ENCODE data around the gene TAMALIN.

The TAMALIN gene

DNA sequence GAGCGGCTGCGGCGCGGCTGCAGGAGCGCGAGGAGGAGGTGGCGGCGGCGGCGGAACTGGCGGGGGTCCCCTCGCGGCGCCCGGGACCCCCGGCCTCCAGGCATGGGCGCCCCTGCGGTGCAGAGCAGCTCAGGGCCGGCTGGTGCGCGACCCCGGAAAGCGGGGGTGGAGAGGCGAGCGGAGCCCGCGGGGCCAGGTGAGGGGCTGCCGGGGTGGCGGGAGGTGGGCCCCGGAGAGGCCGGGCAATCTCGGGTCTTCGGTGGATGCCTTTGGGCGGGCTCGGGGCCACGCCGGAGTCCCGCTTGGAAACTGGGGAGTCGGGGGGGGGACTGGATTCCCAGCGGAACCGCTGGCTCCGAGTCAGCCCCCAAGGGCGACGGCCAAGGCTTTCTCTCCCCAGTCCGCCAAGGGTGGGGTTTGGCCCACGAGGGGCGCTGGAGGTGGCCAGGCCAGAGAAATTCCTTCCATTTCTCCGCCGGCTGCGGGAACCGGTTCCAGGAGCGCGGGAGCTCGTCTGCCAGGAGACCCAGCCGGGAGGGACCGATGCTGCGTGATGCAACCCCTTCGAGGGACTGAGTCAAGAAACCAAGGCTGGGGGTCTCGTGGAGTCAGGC, 30.6 kb downstream of the TAMALIN start:
- DNase-seq (ENCODE audit: low read depth), result no peak

DNA sequence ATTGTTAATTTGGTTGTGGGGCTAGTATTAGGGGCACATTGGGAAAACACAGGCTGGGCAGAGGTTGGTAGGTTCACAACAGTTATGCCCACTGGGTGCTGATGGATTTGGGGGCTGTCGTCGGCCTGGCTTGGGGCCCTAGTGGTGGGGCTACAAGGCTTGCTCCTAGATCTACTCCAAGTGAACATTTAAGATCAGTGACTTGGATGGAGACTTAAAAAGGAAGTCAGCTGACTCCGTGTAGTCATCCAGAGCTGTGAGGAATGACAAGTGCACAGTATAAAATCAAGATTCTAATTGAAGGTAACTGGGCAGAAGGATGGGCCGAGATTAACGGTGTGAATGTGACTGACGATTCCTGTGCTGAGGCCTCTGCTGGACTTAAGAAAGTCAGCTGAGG, 31.7 kb downstream of the TAMALIN start:
- DNase-seq (ENCODE audit: low read depth), result no peak

DNA sequence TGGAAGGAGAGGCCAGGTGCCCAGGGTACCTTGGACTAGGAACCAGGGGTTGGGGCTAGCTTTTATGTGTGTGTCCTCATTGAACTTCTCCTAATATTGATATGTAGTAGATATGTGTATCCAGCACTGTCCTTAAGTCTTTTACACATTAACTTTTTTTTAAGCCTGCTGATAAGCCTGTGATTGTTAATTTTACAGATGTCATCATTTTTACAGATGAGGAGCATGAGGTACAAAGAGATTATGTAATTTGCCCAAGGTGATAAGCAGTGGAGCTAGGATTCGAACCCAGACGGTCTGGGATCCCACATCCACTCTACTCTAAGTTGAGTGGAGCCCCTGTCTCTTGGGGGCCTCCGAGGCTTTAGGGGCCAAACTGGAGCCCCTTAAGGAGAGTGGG, 34.3 kb downstream of the TAMALIN start:
- DNase-seq (ENCODE audit: low read depth), result no peak

DNA sequence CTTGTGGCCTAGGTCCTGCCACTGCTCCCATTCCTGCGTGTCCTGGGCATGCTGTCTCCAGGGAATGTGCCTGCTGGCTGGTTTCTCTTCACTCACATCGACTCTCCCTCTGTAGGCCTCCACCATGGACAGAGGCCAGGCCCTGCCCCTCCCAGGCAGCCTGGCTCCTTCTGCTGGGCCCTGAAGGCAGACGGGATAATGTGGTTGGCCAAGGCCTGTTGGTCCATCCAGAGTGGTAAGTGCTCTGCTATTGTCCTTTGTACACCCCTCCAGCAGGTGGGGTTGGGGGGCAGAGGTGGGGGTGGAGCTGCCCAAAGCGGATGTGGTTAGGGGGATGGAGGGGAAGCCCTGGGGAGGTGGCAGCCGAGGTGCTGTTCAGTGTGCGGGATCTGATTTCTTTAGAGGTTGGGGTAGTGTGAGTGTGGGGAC, 35.0 kb downstream of the TAMALIN start:
- DNase-seq (ENCODE audit: low read depth), result no peak

DNA sequence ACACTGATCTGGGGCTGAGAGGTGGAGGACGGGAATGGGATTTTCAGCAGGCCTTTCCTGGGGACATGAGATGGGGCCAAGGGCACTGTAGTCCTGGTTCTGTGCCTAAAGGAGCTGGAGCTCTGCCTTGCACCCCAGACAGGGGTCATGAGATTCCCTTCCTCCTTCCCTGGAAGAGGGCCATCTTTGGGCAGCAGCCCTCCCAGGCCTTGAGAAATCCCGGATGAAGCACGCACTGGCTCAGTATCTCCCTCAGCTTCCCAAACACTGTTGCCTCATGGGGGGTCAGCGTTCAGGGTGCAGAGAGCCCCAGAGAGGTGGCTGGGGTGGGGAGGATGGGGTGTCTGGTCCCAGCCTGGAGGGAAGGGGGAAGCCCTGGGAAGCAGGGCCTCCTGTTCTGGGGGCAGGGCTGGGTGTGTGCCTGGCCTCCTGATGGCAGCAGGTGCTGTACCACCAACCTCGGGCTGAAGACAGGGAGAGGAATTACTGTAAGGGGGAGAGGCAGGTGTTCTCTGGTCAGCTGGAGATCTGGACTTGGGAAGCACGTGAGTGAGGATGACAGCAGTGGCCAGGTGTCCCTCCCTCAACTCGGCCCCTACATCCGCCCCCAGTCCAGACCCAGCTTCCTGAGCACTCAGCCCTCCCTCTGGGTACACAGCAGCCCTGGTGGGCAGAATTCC, 36.1 kb downstream of the TAMALIN start:
- DNase-seq (ENCODE audit: low read depth), result no peak

DNA sequence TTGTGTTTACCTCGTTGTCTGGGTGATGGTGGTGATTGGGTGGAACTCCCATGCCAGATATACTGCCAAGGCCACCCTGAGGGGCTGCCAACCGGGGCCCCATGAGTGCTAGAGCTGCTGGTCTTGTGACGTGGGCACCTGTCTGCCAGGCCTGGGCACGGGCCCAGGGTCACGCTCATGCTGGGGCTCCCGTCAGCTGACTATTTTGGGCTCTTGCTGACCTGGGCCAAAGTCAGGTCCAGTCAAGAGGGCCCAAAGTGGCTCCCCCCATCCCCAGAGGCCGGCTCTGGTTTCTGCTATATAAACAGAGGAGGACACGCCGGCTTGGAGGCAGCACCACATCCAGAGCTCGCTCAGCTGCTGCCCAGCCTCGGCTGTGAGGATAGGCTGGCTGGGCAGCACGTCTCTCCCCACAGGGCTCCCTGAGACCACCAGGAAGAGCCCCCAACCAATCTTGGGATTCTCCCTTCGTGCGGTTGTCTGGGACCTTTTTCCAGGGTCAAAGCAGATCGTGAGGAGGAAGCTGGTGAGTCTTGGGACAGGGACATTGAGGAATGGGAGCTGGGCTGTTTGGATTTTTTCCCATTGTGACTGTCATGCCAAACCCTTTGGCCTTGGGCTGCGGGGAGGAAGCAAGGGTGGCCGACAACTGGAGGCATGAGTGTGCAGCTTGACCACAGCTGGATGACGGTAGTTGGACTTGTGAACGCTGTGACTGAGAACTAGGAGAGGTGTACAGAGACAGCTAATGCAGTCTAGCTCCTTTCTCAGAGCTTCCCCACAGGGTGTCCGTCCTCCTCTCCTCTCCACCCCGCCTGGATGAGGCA, 36.9 kb downstream of the TAMALIN start:
- DNase-seq (ENCODE audit: low read depth), result no peak

DNA sequence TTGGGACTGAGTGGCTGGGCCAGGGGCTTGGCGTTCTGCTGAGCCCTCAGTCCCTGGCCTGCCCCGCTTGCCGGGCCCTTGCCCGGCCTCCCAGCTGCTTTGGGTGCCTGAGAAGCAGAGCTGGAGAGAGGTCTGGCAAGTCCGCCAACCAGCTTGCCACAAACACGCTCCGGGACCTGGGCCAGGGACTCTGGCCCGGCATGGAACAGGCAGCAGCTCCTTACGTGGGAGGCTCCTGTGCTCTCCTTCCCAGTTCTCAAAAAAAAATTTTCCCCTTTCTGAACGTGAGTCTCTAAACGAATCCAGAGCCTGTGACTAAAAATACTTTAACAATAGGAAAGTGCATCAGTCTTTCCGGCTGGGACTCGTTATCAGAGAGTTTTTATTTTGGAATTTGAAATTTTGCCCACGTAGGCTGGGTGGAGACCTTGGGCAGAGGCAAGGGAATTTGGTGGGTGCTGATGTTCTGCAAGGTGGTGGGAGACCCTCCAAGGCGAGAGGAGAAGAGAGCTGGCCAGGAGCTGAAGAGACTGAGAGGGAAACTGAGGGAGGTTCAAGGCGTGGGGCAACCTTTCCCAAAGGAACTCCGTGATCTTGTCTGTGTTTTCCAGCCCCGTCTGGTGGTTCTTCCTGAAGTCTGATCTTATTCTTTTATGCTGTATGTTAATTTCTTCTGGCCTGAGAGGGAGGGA, 37.7 kb downstream of the TAMALIN start:
- DNase-seq (ENCODE audit: low read depth), result no peak

DNA sequence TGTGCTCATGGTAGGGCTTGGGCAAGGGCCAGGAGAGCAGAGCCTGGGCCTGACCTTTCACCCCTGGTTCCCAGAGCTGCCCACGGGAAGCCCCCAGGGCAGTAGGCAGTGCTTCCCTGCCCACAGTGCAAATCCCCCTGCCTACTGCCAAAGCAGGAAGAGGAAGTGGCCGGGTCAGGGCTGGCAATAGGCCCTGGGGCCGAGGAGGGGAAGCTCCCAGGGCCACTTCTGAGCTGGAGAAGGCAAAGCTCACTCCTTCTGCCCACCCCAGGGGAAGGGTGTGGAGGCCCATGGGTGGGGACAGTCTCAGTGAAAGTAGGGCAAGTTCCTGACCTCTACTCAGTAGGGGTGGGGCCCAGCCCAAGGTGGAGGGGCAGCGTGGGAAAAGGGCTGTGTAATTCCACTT, 39.1 kb downstream of the TAMALIN start:
- no peak for DNase-seq (ENCODE audit: low read depth)

DNA sequence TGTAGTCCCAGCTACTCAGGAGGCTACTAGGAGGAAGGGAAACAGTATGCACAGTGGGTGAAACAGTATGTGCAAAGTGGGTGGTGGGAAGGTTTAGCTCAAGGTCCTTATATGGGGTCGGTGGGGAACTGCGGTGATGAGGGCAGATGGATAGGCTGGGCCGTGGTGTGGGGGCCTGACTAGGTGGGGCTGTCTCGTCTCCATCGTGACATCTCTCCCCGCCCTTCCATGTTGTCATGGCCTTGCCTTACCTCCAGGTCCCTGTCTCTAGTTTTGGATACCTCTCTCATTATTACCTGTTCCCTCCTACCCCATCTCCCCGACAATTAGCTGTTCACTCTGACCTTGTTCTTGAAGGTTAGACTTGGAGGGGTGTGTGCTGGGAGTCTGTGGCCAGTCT, 40.1 kb downstream of the TAMALIN start:
- DNase-seq (ENCODE audit: low read depth), result no peak

DNA sequence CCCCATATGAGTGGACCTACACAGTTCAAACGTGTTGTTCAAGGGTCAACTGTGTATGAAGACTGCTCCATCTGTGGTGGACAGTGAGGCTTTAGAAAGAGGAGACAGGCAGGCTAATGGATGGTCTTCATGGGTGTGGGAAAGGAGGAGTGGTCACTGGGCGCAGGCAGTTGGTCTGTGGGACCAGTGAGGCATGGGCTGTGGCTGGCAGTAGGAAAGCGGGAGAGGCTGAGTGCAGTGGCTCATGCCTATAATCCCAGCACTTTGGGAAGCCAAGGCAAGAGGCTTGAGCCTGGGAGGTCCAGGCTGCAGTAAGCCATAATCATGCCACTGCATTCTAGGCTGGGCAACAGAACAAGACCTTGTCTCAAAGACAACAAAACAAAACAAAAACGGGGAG, 42.5 kb downstream of the TAMALIN start:
- no peak for DNase-seq (ENCODE audit: low read depth)

DNA sequence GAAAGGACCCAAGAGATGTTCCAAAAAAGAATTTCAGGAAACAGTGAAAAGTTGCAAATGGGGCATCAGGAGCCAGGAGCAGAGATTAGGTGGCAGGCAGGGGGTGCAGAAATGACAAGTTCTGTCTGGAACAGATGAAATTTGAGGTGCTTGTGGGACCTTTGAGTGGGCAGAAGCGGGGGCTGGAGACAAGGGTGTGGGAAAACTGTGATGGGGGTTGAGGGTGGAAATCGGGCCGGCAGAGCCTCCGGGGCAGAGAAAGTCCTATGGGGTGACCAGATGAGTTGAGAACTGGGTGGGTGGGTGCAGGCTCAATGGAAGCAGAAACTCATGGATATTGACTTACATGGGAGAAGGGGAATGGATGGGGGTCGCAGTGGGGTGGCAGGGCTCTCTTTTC, 42.9 kb downstream of the TAMALIN start:
- DNase-seq (ENCODE audit: low read depth), result no peak

DNA sequence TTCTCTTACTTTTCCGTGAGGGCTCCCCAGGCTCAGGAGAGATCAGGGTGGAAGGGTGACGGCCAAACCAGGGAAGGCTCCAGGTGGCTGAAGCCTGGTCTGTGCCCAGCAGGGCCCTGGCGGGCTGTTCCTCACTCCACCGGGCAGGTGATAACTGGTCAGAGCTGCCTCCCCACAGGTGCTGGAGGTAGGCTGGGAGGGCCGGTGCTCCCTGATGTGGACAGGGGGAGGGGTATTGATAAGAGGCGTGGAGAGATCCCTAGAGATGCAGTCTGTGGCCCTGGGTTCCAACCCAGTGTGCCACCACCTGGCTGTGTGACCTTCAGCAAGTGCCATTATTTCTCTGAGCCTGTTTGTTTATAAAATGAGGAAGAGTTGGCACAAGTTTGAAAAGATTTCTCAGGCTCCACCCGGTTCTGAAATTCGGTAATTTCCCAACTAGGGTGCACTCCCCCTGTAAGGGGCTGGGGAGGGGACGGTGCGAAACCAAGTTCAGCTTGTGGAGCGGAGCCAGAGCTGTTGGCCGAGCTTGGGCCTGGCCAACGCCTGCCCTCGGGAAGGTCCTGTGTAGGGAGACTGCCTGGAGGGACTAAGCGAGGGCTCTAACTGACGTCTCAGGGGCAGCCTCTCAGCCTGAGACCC, 43.5 kb downstream of the TAMALIN start:
- peak; percentile 15 for DNase-seq (ENCODE audit: low read depth)

DNA sequence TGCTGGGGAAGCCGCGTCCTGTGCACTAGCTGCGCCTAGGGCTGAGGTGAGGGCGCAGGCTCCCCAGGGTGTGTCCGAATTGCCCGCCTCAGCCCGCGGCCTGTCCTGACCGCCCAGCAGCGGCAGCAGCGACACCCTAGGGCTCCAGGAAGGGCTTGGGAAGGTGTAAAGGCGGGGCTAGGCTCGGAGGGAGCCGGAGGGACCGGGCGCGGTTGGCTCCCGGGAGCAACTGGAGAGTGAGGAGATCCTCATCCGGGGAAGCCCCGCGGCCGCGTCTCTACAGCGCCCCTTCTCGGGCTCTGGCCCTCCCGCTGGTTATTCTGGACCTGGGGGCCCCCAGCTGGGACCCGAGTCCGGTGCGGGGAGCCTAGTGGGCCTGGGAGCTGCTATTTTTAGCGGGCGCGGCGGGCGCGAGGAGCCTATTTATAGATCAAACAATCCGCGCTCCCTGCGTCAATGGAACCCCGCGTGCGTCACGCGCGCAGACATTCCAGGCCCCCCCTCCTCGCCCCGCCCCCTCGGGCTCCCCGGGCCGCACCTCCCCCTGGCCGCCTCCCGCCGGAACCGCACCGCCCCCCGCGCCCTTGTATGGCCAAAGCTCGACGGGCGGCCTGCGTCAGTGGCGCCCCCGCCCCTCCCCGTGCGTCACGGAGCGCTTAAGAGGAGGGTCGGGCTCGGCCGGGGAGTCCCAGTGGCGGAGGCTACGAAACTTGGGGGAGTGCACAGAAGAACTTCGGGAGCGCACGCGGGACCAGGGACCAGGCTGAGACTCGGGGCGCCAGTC, 44.2 kb downstream of the TAMALIN start, which contains the start of gene NR4A1:
TSS of gene NR4A1 (plus strand) at position 685 of the 784 bp plus-strand sequence. CDS start 2,887 bp downstream, outside the sequence.
- peak; percentile 100 for DNase-seq (ENCODE audit: low read depth)

DNA sequence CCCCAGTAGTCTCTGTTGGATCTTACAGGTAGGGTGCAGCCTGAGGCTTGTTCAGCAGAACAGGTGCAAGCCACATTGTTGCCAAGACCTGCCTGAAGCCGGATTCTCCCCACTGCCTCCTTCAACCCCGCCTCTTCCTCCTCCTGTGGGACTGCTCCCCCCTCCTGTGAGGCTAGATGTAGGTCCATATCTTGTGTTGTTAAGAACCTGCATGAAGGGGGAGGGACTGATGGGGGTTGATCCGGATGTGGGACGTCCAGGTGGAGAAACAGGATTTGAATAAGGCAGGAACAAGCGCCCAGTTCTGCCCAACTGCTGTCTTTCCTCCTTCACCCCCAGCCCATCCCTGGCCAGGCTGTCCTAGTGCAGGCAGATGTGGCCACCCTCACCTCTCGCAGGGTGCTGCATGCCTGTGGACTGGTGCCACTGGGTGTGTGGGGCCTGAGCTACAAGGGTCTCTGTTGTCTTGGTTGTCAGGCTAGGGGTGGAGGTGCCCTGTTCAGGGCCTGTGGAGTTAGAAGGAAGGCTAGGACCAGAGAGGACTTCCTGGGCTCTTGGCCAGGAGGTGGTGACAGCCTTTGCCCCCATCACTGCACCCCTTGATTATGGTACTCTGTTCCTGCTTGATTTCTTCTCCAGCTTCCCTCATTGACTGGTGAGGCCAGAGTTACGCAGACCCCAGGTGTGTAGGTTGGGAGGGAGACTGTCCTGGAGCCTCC, 45.9 kb downstream of the TAMALIN start:
- DNase-seq (ENCODE audit: low read depth), result peak; percentile 32

DNA sequence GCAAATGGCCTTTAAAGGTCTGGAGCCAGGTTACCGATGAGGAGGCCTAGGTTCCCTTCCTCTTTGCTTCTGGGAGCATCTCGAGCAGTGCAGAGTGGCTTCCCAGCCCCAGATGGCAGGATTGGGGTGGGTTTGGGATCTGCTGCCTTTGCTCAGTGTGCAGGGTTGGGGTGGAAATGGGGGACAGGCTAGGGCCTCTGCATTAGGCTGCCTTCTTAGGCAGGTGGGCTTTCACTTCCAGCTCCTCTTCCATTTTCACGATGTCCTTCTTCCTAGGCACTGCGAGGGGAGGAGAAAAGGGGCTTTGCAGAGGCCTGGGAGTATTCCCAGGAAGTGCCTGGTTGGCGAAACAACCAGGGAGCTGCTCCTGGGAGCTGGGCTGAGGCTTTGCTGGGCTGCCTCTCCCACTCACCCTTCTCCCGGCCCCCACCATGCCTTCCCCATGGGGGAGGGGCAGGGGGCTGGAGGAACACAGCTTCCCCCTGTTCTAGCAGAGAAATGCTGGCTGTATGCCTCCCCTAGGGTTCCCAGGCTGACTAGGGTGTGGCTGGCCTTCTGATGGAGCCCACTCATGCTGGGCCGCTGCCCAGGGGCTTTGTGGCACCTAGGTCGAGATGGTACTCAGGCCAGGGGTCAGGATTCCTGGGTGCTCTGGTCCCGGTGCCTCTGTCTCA, 46.9 kb downstream of the TAMALIN start:
- no peak for DNase-seq (ENCODE audit: low read depth)

DNA sequence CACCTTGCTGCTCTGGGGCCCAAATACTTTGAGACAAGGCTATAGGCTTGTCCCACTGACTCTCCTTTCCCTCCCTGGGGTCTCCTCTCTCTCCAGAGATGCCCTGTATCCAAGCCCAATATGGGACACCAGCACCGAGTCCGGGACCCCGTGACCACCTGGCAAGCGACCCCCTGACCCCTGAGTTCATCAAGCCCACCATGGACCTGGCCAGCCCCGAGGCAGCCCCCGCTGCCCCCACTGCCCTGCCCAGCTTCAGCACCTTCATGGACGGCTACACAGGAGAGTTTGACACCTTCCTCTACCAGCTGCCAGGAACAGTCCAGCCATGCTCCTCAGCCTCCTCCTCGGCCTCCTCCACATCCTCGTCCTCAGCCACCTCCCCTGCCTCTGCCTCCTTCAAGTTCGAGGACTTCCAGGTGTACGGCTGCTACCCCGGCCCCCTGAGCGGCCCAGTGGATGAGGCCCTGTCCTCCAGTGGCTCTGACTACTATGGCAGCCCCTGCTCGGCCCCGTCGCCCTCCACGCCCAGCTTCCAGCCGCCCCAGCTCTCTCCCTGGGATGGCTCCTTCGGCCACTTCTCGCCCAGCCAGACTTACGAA, 47.6 kb downstream of the TAMALIN start:
- DNase-seq (ENCODE audit: low read depth), result no peak

DNA sequence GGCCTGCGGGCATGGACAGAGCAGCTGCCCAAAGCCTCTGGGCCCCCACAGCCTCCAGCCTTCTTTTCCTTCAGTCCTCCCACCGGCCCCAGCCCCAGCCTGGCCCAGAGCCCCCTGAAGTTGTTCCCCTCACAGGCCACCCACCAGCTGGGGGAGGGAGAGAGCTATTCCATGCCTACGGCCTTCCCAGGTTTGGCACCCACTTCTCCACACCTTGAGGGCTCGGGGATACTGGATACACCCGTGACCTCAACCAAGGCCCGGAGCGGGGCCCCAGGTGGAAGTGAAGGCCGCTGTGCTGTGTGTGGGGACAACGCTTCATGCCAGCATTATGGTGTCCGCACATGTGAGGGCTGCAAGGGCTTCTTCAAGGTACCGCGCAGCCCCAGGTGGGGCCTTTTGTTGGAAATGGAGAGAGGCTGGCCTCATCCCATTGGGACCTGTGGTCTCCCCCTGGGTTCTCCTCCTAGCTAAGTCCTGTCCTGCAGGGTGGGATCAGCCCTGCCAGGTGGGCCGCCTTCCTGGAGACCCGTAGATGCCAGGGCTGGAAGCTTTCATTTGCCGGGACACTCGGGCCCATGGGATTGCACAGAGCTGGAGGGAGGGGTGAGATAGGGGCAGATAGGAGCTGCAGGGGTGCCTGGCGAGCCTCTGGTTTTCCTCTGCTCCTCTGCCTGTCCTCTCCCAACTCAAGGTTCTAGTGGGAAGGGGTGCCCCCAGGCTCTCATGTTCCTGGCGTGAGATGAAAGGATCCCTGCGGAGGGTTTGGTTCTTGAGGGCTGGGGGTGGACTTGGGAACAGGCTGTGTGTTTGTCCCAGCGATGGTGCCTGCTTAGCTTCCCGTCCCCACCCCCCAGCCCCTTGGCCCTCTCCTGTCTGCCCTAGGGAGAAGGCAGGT, 48.3 kb downstream of the TAMALIN start:
- DNase-seq (ENCODE audit: low read depth), result no peak

Data from T follicular helper cell (primary cell).